Activated CD8-positive, alpha-beta memory T cell treated with anti-CD3 and anti-CD28 coated beads, Interleukin-2, amount 10 ng/mL, durations not matched to agents 7 days and 5 days (primary cell): ENCODE data around the gene ADAM17. TPM values are rescaled to one million over a fixed set of nuclear protein-coding genes. Genes with fewer than 3 reads are reported as not detected.
A peak's percentile ranks its signal among the peaks of the same experiment; 100 is the strongest.

ENCODE experiments used
- ATAC-seq: fragments of 150-1000 bp; cut with Tn5 transposase; one replicate; pipeline ENCODE4 v1.10.0; 2021; ENCODE audit warnings: moderate library complexity
- CTCF ChIA-PET: fragments of 350-600 bp; sonication (Branson Sonifier 250); formaldehyde crosslinking; loops from one replicate; lab custom pipeline; 2021; ENCODE audit warnings: antibody characterized with exemption; lab: Charles Lee
- DNase-seq: peaks from one replicate; pipeline ENCODE4 v3.0.0-alpha.2; 2020
- H3K27ac Mint-ChIP-seq: one replicate; pipeline ENCODE4 v1.8.0; 2021; ENCODE audit warnings: mild to moderate bottlenecking, mixed read lengths
- H3K27me3 Mint-ChIP-seq: one replicate; pipeline ENCODE4 v1.8.0; 2021; ENCODE audit warnings: mixed read lengths
- H3K36me3 Mint-ChIP-seq: one replicate; pipeline ENCODE4 v1.8.0; 2021; ENCODE audit warnings: mild to moderate bottlenecking, mixed read lengths
- H3K4me1 Mint-ChIP-seq: one replicate; pipeline ENCODE4 v1.8.0; 2021; ENCODE audit warnings: mixed read lengths
- H3K4me3 Mint-ChIP-seq: one replicate; pipeline ENCODE4 v1.8.0; 2021; ENCODE audit warnings: mild to moderate bottlenecking, moderate library complexity, mixed read lengths
- H3K9me3 Mint-ChIP-seq: one replicate; pipeline ENCODE4 v1.8.0; 2022; ENCODE audit warnings: low read depth, mixed read lengths
- total RNA-seq, 2 experiments: library from RNA; stranded (reverse); gene quantifications; one replicate each; pipeline ENCODE4 v1.2.3, GENCODE V29; 2021

ADAM17 gene
- total RNA-seq, 2 experiments from 2014 or later, result 20.0 to 25.5 TPM

- peaks cover 44% of the 10 kb centered on the region for H3K36me3 Mint-ChIP-seq
- CTCF ChIA-PET, result interaction anchor here (0.6 to 2.2 kb wide), 7 partner anchors 9 to 340 kb away, joined by 3 to 14 read pairs (median 6); partner anchors contain the start of genes ADAM17, CPSF3 and ITGB1BP1
- peaks cover 41% of the 10 kb centered on the region for H3K4me1 Mint-ChIP-seq
- no peaks in the 10 kb centered on the region for H3K27me3 Mint-ChIP-seq
- DNase-seq (peak; percentile 54), ATAC-seq (peak; percentile 4)
- peak overlapping the region; percentile 77 for H3K4me3 Mint-ChIP-seq
- no peaks in the 10 kb centered on the region for H3K9me3 Mint-ChIP-seq
- peak overlapping the region; percentile 89 for H3K27ac Mint-ChIP-seq
These were observed 82.2 kb downstream of the ADAM17 start for GRCh38 chr2:9473308-9473984.

- Mint-ChIP-seq H3K4me1 (peaks cover 33% of the 10 kb centered on the region), H3K36me3 (peaks cover 42% of the 10 kb centered on the region), H3K27me3 (no peaks in the 10 kb centered on the region), H3K9me3 (no peaks in the 10 kb centered on the region), H3K27ac (no peak overlapping the region), H3K4me3 (no peak overlapping the region)
- ATAC-seq (no peak), DNase-seq (peak; percentile 34)
- CTCF ChIA-PET, result interaction anchor here (1.1 to 2.2 kb wide), 3 partner anchors 83 to 327 kb away, joined by 4 to 14 read pairs (median 6); partner anchors contain the start of gene ADAM17
These were observed 83.1 kb downstream of the ADAM17 start for GRCh38 chr2:9472511-9472910.

DNA sequence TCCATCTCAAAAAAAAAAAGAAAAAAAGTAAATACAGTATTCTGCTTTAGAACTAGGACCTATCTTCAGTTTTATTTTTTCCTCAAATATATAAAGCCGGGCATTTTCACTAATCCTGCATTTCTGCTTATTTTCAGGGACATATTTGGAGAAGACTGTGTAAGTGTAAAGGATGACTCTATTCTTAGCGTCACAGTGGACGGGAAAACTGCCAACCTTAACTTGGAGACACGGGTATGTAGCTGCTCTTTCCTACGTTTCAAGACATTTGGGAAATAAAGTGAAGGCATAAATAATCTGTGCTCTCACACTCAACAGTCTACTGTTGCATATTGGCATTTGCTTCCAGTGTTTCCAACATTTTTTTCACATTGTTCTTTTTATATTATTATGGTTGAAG is 84.4 kb downstream of the ADAM17 start:
- Mint-ChIP-seq H3K27me3 (no peaks in the 10 kb centered on the region), H3K27ac (no peak overlapping the region), H3K36me3 (peaks cover 34% of the 10 kb centered on the region), H3K4me3 (no peak overlapping the region), H3K4me1 (peaks cover 20% of the 10 kb centered on the region), H3K9me3 (no peaks in the 10 kb centered on the region)
- ATAC-seq, result no peak
- CTCF ChIA-PET, result interaction anchor here (1.1 kb wide), 1 partner anchor 9 kb away, joined by 4 read pairs; no protein-coding TSS in a partner anchor
- peak; percentile 4 for DNase-seq

DNA sequence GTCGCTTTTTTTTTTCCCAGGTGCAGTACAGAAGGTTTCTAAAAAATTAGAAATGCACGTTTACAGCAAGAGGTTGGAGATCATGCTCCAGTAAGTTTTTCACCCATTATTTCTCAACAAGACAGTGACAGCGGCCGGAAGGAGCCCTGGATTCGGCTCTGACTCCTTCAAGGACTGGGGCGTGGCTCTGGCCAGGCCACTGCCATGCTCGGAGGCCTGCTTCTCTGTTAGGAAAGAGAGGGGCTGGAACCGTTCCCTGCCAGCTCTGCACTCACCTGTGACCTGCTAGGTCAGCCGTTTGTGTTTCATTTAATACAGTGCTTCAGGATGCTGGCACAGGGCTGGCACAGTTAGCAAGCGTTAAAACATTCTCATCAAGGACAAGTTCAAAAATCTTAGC is 87.9 kb downstream of the ADAM17 start:
- CTCF ChIA-PET, result no interaction called here
- H3K27ac Mint-ChIP-seq, result no peak overlapping the region
- DNase-seq (peak; percentile 21), ATAC-seq (no peak)
- H3K27me3 Mint-ChIP-seq, result no peaks in the 10 kb centered on the region
- H3K9me3 Mint-ChIP-seq, result no peaks in the 10 kb centered on the region
- peaks cover 13% of the 10 kb centered on the region for H3K4me1 Mint-ChIP-seq
- H3K4me3 Mint-ChIP-seq, result no peak overlapping the region
- peaks cover 29% of the 10 kb centered on the region for H3K36me3 Mint-ChIP-seq

- CTCF ChIA-PET, result no interaction called here
- peaks cover 25% of the 10 kb centered on the region for H3K36me3 Mint-ChIP-seq
- H3K27me3 Mint-ChIP-seq, result no peaks in the 10 kb centered on the region
- peaks cover 15% of the 10 kb centered on the region for H3K4me1 Mint-ChIP-seq
- no peaks in the 10 kb centered on the region for H3K9me3 Mint-ChIP-seq
- DNase-seq (no peak), ATAC-seq (no peak)
- H3K4me3 Mint-ChIP-seq, result no peak overlapping the region
- peak overlapping the region; percentile 25 for H3K27ac Mint-ChIP-seq
These were observed 89.4 kb downstream of the ADAM17 start for GRCh38 chr2:9466147-9466683.

GRCh38 chr2:9465170-9465569 is 90.5 kb downstream of the ADAM17 start:
- Mint-ChIP-seq H3K36me3 (peaks cover 24% of the 10 kb centered on the region), H3K4me1 (peaks cover 15% of the 10 kb centered on the region), H3K9me3 (no peaks in the 10 kb centered on the region), H3K27ac (no peak overlapping the region), H3K27me3 (no peaks in the 10 kb centered on the region), H3K4me3 (no peak overlapping the region)
- ATAC-seq (no peak), DNase-seq (no peak)
- CTCF ChIA-PET, result interaction anchor here (1.3 kb wide), 1 partner anchor 9 kb away, joined by 6 read pairs; the partner anchor contains the start of gene IAH1

GRCh38 chr2:9463698-9464034 is 92.0 kb downstream of the ADAM17 start:
- peak; percentile 96 for ATAC-seq

GRCh38 chr2:9462886-9463697 is 92.5 kb downstream of the ADAM17 start:
- Mint-ChIP-seq H3K36me3 (peaks cover 30% of the 10 kb centered on the region), H3K9me3 (no peaks in the 10 kb centered on the region), H3K27me3 (no peaks in the 10 kb centered on the region), H3K4me1 (peaks cover 15% of the 10 kb centered on the region), H3K4me3 (no peak overlapping the region), H3K27ac (peak overlapping the region; percentile 73)
- no peak for DNase-seq
- CTCF ChIA-PET, result no interaction called here
- peak; percentile 58 for ATAC-seq

More at GRCh38 chr2:9463698-9464034, 92.0 kb downstream of the ADAM17 start:
- Mint-ChIP-seq H3K36me3 (peaks cover 29% of the 10 kb centered on the region), H3K4me1 (peaks cover 15% of the 10 kb centered on the region), H3K27me3 (no peaks in the 10 kb centered on the region), H3K4me3 (no peak overlapping the region), H3K9me3 (no peaks in the 10 kb centered on the region), H3K27ac (peak overlapping the region; percentile 73)
- DNase-seq, result peak; percentile 76
- CTCF ChIA-PET, result no interaction called here

DNA sequence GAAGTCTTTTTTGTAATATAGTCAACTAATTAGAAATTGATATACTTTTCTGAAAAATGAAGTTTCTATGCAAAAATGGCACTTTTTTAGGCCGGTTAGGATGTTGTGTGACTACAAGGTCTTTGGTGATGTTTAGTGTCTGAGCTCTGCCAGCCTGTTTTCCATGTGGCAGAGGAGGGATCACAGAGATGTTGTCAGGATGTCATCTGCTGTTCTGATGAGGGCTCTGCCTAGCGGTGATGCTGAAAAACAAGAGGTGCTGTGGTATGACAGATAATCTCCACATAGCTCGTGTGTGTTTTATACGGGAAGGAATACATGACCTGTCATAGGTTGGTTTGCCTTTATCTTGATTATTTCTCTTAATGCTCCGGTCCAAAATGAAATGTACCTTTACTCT is 93.3 kb downstream of the ADAM17 start:
- CTCF ChIA-PET, result interaction anchor here (0.7 to 1.3 kb wide), 2 partner anchors 8 to 125 kb away, joined by 3 to 4 read pairs; no protein-coding TSS in a partner anchor
- no peak overlapping the region for H3K4me3 Mint-ChIP-seq
- ATAC-seq (no peak), DNase-seq (no peak)
- H3K27me3 Mint-ChIP-seq, result no peaks in the 10 kb centered on the region
- peaks cover 33% of the 10 kb centered on the region for H3K36me3 Mint-ChIP-seq
- no peaks in the 10 kb centered on the region for H3K9me3 Mint-ChIP-seq
- H3K4me1 Mint-ChIP-seq, result peaks cover 15% of the 10 kb centered on the region
- no peak overlapping the region for H3K27ac Mint-ChIP-seq

- H3K36me3 Mint-ChIP-seq, result peaks cover 32% of the 10 kb centered on the region
- H3K4me3 Mint-ChIP-seq, result no peak overlapping the region
- H3K27ac Mint-ChIP-seq, result no peak overlapping the region
- DNase-seq (no peak), ATAC-seq (no peak)
- no peaks in the 10 kb centered on the region for H3K27me3 Mint-ChIP-seq
- H3K9me3 Mint-ChIP-seq, result no peaks in the 10 kb centered on the region
- CTCF ChIA-PET, result interaction anchor here (0.6 to 1.3 kb wide), 2 partner anchors 9 to 26 kb away, joined by 3 to 4 read pairs; no protein-coding TSS in a partner anchor
- H3K4me1 Mint-ChIP-seq, result peaks cover 15% of the 10 kb centered on the region
These were observed 94.6 kb downstream of the ADAM17 start for GRCh38 chr2:9461079-9461478.

DNA sequence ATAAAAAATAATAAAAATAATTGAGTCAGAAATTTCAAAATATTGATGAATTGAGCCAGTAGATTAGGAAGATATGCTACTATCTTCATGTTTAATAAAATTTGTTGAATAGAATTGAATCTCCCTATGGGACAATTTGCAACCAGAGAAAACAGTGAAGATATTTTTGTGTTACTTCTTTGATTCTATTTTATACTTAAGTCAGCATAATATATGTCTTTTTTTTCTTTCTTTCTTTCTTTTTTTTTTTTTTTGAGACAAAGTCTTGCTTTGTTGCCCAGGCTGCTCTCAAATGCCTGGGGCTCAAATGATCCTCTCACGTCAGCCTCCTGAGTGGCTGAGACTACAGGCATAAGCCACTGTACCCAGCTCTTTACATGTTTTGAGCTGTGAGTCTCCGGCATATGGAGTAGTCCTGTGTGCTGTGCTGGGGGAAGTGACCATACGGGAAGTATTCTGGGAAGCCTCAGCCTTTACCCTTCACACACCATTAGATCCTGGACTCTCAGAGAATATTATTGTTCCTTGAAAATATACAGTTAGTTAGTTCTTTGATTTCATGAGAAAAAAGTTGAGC is 95.1 kb downstream of the ADAM17 start:
- peaks cover 15% of the 10 kb centered on the region for H3K4me1 Mint-ChIP-seq
- H3K36me3 Mint-ChIP-seq, result peaks cover 29% of the 10 kb centered on the region
- CTCF ChIA-PET, result interaction anchor here (0.6 kb wide), 1 partner anchor 26 kb away, joined by 3 read pairs; no protein-coding TSS in a partner anchor
- H3K27me3 Mint-ChIP-seq, result no peaks in the 10 kb centered on the region
- no peak overlapping the region for H3K4me3 Mint-ChIP-seq
- ATAC-seq (no peak), DNase-seq (no peak)
- no peak overlapping the region for H3K27ac Mint-ChIP-seq
- no peaks in the 10 kb centered on the region for H3K9me3 Mint-ChIP-seq

- Mint-ChIP-seq H3K4me1 (no peaks in the 10 kb centered on the region), H3K9me3 (no peaks in the 10 kb centered on the region), H3K4me3 (no peak overlapping the region), H3K27me3 (no peaks in the 10 kb centered on the region), H3K36me3 (peaks cover 32% of the 10 kb centered on the region), H3K27ac (no peak overlapping the region)
- CTCF ChIA-PET, result no interaction called here
- ATAC-seq (no peak), DNase-seq (no peak)
These were observed 104.4 kb downstream of the ADAM17 start for GRCh38 chr2:9451231-9451630.

DNA sequence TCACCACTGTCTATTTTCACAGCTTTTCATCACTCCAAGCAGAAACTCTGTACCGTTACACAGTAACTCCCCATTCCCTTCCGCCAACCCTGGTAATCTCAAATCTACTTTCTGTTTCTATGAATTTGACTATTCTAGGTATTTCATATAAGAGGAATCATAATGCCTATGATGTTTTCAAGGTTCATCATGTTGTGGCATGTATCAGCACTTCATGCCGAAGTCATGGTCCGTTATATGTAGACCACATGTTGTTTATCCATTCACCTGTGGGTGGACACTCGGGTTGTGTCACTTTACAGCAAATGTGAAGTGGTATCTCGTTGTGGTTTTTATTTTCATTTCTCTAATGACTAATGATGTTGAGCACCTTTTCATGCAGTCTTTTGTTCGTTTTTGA is 110.5 kb downstream of the ADAM17 start:
- H3K9me3 Mint-ChIP-seq, result no peaks in the 10 kb centered on the region
- H3K36me3 Mint-ChIP-seq, result peaks cover 46% of the 10 kb centered on the region
- H3K27ac Mint-ChIP-seq, result peak overlapping the region; percentile 69
- H3K4me1 Mint-ChIP-seq, result peaks cover 20% of the 10 kb centered on the region
- no peak overlapping the region for H3K4me3 Mint-ChIP-seq
- no peak for DNase-seq
- CTCF ChIA-PET, result no interaction called here
- no peaks in the 10 kb centered on the region for H3K27me3 Mint-ChIP-seq
- peak; percentile 67 for ATAC-seq
